HL-60/S4 (cell line): ENCODE measurements around the gene PSME3IP1.
"Not testable (repeated sequence)": the region's sequence is repeated elsewhere in the genome, so short reads cannot be mapped to it uniquely, and the experiment has no call there.

Source experiments
- in situ Hi-C: fragments of 300-500 bp; cut with MboI; formaldehyde crosslinking; loops from 2 replicates; pipeline ENCODE4 v1.14.3; 2022; ENCODE audit warnings: low sequenced_read_pairs

PSME3IP1 gene, protein sequence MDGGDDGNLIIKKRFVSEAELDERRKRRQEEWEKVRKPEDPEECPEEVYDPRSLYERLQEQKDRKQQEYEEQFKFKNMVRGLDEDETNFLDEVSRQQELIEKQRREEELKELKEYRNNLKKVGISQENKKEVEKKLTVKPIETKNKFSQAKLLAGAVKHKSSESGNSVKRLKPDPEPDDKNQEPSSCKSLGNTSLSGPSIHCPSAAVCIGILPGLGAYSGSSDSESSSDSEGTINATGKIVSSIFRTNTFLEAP

DNA sequence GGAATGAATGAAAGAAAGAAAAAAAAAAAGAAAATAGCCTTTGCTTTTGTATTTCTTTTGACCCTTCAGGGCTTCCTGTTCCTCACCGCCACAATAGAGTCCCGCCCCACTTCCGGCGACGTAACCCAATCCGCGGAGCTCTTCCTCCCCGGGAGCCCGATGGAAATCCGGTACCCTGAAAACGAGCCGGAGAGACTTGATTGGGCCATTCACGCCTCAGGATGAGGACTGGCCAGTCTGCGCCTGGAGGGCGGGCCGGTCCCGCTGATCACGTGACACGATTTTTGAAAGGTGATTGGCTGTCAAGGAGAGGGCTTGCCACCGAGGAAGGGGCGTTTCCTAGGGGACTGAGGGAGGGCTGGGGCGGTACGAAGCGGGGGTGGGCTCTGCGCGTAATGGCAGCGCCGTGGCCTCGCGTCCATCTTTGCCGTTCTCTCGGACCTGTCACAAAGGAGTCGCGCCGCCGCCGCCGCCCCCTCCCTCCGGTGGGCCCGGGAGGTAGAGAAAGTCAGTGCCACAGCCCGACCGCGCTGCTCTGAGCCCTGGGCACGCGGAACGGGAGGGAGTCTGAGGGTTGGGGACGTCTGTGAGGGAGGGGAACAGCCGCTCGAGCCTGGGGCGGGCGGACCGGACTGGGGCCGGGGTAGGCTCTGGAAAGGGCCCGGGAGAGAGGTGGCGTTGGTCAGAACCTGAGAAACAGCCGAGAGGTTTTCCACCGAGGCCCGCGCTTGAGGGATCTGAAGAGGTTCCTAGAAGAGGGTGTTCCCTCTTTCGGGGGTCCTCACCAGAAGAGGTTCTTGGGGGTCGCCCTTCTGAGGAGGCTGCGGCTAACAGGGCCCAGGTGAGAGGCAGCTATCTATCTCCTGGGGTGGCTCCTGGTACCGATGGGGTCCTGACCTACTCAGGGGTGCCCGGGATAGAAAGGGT, at the start of gene PSME3IP1, which contains the start of gene RSPRY1:
TSS of gene PSME3IP1 (minus strand) at position 95 of the 927 bp plus-strand sequence. CDS start 12,185 bp downstream, outside the sequence.
TSS of gene RSPRY1 (plus strand) at position 385 of the 927 bp plus-strand sequence. CDS start 18,330 bp downstream, outside the sequence.
- in situ Hi-C loops: no loop called here

DNA sequence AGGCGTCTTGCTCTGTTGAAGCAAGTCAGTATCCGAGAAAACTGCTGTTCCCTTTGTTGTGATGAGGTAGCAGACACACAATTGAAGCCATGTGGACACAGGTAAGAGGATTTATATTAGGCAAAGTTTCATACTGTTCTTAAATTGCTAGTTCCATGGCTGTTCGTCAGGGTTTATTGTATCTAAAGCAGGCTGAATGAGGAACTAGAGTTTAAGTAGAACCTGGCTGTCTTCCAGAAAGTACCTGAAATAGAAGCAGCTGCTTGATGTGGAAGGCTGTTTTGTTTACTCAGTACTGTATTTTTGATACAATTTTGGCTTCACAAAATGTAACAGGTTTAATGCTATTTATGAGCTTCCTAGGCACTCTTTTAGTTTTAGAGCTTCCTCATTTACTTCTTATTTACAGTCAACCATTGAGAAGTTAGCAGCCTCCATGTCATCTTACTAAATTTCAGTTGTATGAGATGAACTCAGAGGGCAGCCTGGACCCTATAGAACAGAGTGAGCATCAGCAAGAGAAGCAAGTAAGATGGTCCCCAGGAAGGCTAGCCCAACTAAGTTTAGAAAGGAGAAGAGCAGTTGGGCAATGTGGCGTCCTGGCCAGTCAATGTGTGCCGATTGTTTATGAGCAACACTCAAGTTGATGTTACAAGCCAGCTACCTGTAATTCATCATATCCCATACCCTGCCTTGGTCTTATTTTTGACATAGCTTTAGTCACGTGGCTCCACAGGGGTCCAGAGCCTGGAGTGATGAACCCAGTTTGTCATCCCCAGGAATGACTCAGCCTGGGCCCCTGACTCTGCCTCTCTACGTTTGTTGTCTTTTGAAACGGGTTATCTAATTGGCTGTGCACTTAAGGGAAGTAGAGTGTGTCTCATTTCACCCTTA, 49.5 kb upstream of the PSME3IP1 start:
- in situ Hi-C loops: no loop called here

DNA sequence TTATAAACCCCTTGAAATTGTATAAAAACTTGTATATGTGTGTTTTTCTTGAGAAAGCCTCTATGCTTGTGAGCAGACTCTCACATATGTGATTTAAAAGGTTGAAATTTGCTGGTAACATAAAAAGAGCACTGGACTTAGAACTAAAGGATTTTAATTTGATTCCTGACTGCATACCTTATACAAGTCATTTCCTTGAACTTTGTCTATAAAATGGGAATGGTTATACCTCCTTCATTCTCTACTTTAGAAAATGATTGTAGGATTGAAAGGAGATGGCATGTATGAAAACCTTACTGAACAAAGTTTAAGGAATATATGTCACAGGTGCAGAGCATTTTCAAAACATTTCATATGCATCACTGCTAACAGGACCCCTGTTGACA, 48.9 kb upstream of the PSME3IP1 start:
- in situ Hi-C loops: no loop called here

DNA sequence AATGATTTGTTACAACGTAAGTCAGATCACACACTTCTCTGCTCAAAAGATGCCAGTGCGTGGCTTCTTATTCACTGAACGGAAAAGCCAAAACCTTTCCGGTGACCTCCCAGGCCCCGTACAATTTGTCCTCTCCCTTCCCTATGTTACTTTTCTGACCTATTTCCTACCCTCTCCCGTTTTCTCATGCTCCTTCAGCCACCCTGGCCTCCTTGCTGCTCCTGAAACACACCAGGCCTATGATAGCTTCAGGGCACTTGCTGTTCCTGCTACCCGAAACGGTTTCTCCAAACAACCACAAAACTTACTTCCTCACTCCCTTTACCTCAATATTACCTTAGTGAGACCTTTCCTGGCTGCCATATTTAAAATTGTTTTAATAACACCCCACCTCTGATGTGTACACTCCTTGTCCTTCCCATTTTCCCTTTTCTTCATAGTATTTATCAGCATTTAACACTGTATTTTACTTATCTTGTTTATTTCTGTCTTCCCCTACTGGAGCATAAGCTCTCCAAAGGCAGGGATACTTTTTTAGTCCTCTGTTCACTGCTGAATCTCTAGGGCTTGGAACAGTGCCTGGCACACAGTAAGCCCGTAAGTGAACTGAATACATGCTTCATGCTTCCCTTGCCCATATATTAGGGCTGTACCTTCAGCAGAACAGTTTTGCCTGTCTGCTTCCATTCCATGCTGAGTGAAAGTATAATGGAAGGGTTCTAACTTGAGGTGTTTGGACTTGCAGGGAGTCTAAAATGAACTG, 48.3 kb upstream of the PSME3IP1 start:
- in situ Hi-C loops: no loop called here

DNA sequence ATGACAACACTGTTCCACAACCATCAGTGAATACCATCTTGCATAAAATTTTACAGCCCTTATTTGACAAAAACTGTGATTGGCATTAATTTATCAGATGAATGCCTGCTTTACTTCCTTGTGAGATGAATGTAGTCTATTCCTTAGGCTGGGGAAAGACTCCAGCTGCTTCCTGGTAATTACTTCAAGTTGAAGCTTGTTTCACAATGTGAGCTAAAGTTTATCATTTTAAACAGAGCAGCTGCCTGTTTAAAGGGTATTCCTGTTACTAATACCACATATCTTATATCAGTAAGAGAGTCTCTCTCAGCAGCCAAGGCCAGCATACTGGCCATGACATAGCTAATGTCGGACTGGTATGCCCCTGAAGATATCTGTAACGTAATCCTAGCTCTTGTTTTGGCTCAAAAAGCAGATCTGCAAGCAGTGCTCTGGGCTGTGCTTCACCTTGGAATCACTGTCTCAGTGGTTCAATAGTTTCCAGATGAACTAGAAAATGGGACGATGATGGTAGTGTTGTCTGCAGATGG, 46.0 kb upstream of the PSME3IP1 start:
- in situ Hi-C loops: no loop called here

DNA sequence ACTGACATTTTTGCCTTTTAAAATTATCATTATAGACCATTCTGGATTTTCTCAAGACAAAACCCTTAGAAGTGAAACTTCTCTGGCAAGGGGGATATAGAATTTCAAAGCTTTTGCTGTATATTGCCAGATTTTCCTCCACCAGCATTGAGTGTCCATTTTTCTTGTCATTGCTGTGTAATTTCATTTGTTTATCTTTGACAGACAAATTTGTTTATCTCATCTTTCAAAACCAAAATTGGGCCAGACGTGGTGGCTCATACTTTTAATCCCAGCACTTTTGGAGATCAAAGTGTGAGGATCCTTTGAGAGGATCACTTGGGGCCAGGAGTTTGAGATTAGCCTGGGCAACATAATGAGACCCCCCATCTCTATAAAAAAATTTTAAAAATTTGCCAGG, 43.2 kb upstream of the PSME3IP1 start:
- in situ Hi-C loops: no loop called here

DNA sequence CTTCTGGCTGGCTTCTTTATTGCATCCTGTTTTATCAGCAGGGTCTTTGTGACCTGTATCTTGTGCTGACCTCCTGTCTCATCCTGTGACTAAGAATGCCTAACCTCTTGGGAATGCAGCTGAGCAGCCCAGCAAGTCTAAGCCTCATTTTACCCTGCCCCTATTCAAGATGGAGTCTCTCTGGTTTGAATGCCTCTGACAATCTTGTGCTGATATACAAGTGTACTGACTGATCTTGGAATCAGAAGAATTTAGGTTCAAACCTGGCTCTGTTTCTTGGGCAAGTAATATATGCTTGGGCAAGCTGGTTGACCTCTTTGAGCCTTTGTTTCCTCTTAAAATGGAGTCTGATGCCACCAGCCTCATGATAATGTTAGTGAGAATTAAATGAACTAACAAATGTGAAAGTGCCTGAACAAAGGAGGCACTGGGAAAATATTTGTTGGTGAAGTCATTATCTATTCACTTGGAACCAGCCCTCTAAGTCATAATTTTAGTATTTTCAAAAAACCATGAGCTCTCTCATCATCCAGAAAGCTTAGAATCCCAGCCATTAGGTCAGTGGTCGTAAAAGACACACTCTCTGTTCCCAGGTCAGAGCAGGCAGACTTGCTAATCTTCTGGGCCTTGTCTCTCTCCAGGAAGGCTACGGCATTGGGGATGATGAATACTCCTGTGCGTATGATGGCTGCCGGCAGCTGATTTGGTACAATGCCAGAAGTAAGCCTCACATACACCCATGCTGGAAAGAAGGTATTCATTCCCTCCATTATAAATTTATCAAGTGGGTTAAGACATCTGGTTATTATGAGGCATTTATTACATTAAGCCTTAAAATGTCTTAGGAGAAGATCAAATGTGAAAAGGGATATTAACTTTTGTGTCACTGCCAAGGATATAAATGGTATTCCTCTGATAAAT, 41.1 kb upstream of the PSME3IP1 start:
- in situ Hi-C loops: no loop called here

DNA sequence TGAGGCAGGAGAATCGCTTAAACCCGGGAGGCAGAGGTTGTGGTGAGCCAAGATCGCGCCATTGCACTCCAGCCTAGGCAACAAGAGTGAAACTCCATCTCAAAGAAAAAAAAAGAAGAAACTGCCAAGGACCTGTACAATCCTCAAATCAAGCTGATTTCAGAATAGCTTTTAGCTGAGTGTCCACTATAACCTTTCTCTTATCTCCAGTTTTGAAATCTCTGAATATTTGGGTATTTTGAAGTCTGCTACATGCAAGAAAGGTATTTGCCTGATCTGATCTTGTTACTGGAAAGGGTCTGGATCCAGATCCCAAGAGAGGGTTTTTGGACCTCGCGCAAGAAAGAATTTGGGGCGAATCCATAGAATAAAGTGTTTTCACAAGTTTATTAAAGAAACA, 40.1 kb upstream of the PSME3IP1 start:
- in situ Hi-C loops: no loop called here

DNA sequence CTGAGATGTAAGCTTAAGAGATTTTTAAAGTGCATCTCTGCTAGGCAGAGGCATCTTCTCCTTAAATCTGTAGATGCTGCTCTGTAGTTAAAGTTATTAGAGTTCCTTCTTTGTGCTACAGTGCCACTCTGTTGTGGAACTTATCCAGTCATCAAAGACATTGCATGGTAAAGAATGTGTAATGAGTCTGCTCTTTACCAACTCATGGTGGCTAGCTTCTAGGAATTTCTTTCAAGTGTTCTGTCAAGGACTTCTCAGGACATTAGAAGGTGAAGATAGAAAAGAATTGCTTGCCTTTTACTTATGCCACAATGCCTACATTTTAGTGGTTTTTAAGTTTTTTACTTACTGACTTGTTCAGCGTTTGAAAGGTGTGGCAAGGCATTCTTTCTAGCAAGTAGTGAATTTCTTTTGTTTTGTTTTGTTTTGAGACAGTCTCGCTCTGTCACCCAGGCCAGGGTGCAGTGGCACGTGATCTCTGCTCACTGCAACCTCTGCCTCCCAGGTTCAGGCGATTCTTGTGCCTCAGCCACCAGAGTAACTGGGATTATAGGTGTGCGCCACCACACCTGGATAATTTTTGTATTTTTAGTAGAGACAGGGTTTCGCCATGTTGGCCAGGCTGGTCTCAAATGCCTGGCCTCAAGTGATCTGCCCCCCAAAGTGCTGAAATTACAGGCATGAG, 39.0 kb upstream of the PSME3IP1 start:
- in situ Hi-C loops: no loop called here

DNA sequence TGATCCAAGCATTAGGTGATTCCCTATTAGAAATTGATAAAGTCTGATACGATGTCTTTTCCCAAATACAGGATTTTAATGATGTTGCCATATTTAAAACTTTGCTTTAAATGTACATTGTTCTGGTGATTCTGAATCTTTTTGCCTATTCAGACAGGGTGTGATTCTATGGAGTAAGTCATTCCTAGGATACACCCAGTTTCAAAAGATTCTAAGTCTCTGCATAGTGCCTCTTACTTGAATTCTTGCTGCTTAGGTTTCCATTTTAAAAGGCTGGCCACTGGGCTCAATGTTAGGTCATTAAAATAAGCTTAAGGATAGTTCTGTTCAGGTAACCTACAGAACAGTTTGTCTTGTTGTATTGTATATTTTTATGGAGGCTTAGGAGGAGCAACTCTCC, 37.2 kb upstream of the PSME3IP1 start:
- in situ Hi-C loops: no loop called here

DNA sequence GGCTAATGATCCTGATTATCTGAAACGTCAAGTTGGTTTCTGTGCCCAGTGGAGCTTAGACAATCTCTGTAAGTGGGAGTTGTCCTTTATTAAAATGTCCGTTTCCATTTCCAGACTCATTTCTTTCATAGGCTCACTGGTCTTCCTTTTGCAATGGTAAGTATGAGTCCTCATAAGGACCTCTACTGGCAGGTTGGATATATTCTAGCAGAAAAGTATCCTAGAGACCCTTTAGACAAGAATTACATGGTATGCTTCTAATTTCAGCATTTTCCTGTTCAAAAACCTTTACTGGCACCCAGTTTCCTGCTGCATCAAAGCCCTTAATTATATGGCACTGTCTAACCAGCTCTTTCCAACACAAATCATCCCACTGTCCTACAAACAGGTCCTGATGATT, 31.1 kb upstream of the PSME3IP1 start:
- in situ Hi-C loops: no loop called here

DNA sequence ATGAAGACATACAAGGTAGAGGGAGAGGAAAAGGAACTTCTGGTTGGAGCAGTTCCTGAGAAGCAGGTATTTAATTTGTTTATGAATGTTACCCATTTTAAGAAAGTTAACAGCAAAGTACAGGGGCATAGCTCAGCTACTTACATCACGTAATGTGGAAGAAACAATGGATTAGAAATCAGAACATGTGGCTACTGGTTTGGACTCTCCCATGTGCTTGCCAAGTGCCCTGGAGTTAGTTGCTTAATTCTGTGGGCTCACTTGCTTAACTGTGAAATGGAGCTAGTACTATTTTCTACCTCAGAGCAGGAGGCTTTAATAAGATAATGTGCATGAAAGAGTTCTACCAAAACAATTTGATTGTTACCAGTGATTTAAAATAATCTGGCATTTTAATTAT, 27.6 kb upstream of the PSME3IP1 start:
- in situ Hi-C loops: no loop called here

DNA sequence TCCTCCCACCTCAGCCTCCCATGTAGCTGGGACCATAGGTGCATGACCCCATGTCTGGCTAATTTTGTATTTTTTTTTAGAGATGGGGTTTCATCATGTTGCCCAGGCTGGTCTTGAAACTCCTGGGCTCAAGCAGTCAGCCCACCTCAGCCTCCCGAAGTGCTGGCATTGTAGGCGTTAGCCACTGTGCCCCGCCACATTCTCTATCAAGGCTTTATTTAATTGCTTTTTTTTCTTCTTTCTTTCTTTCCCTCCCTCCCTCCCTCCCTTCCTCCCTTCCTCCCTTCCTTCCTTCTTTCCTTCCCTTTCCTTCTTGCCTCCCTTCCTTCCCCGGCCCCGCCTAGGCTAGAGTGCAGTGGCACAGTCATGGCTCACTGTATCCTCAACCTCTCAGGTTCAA, 23.9 kb upstream of the PSME3IP1 start:
- in situ Hi-C loops: no loop called here

DNA sequence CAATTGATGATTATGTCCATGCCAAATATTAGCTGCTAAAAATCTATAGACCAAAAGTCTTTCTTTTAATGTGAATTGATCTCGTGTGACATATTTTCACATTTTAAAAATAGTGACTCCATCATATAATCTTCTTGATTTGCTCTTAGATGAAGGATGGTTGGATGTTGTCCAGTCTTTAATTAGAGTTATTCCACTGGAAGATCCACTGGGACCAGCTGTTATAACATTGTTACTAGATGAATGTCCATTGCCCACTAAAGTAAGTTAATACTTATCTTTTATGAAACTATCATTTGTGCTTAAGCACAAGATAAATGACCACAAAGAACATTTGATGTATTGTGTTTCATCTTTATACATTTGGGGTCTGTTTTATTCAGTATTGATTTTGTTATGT, 23.1 kb upstream of the PSME3IP1 start:
- in situ Hi-C loops: no loop called here

DNA sequence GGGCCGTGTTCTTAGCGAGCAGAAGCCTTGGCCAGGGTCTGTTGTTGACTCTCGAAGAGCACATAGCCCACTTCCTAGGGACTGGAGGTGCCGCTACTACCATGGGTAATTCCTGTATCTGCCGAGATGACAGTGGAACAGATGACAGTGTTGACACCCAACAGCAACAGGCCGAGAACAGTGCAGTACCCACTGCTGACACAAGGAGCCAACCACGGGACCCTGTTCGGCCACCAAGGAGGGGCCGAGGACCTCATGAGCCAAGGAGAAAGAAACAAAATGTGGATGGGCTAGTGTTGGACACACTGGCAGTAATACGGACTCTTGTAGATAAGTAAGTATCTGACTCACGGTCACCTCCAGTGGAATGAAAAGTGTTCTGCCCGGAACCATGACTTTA, 18.8 kb upstream of the PSME3IP1 start:
- in situ Hi-C loops: no loop called here

DNA sequence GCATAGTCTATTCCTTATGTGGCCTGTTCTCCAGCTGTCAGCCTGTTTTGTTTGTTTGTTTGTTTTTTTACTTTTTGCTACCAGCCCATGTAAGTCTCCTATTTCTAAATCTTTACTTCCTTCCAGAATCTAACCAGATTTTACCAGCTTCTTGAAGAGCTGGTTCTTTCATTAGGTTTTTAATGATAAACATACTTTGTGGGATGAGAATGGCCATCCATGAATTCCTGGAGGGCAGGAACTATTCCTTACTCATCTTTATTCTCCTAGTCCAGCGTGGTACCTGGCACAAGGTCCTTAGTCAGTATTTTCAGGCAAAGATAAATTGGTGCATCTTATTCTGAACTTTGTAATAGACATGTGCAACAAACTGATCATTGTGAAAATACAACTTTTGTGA, 17.6 kb upstream of the PSME3IP1 start:
- in situ Hi-C loops: no loop called here

DNA sequence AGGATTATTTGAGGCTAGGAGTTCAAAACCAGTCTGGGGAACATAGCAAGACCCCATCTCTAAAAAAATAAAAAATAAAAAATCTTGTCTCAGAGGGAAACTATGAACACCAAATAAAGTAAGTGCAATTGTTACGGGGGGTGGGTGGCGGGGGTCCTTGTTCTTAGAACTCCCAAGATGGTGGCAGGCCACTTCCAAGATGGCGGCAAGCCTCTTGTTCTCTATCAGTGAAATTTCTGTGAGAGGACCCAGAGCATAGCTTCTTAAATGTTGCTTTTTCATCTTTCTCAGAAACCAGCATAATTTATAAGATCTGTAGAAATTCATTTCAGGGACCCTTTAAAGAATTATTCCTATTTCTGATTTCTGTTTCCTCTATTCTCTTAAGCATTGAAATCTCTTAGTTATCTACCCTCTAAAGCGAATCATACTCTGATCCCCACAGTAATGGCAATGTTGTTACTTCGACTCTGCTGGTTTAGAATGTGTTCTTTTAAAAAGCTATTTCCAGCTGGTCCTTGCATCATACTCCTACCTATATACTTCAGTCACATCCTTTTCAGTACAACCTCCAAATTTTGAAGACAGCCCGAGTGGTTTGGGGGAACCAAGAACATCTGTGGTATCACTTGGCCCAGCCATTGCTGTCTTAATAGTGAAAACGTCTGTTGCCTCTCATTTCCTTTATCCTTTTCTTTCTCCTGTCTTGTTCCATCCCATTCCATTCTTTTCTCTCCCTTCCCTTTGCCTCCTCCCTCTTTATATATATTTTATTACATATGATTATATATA, 16.5 kb upstream of the PSME3IP1 start:
- in situ Hi-C loops: no loop called here

DNA sequence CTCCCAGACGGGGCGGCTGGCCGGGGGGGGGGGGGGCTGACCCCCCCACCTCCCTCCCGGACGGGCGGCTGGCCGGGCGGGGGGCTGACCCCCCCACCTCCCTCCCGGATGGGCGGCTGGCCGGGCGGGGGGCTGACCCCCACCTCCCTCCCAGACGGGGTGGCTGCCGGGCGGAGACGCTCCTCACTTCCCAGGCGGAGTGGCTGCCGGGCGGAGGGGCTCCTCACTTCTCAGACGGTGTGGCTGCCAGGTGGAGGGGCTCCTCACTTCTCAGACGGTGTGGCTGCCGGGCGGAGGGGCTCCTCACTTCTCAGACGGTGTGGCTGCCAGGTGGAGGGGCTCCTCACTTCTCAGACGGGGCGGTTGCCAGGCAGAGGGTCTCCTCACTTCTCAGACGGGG, 15.1 kb upstream of the PSME3IP1 start:
- in situ Hi-C loops: not testable (repeated sequence)
